Islet of Langerhans (tissue), 1 donor: ENCODE data around the gene NDUFV3.
"Not testable (repeated sequence)": the region's sequence is repeated elsewhere in the genome, so short reads cannot be mapped to it uniquely, and the experiment has no call there.

Experiments used
- FAIRE-seq: peaks from one replicate; lab custom pipeline; 2011; peaks lifted over from hg19 to GRCh38; lab: Jason Lieb, UNC

Gene NDUFV3

GRCh38 chr21:42892931-42893755 lies at the start of gene NDUFV3:
TSS of gene NDUFV3 (plus strand) at chr21:42893309. CDS start at chr21:42893334, 25 bp downstream.
- no peak for FAIRE-seq

GRCh38 chr21:42844411-42845113 lies 48.5 kb upstream of the NDUFV3 start:
- FAIRE-seq, result no peak

- FAIRE-seq, result no peak
Measured at GRCh38 chr21:42845296-42845965, 47.7 kb upstream of the NDUFV3 start.

- no peak for FAIRE-seq
Measured at GRCh38 chr21:42846221-42846620, 46.9 kb upstream of the NDUFV3 start.

- no peak for FAIRE-seq
Measured at GRCh38 chr21:42847051-42847707, 45.9 kb upstream of the NDUFV3 start.

GRCh38 chr21:42847726-42848125 lies 45.4 kb upstream of the NDUFV3 start:
- FAIRE-seq, result no peak

GRCh38 chr21:42848144-42848931 lies 44.8 kb upstream of the NDUFV3 start:
- not testable (repeated sequence) for FAIRE-seq

- no peak for FAIRE-seq
Measured at GRCh38 chr21:42848932-42849758, 44.0 kb upstream of the NDUFV3 start.

- FAIRE-seq, result no peak
Measured at GRCh38 chr21:42849759-42850412, 43.2 kb upstream of the NDUFV3 start.

GRCh38 chr21:42850463-42850862 lies 42.6 kb upstream of the NDUFV3 start:
- no peak for FAIRE-seq

- no peak for FAIRE-seq
Measured at GRCh38 chr21:42850866-42851391, 42.2 kb upstream of the NDUFV3 start.

GRCh38 chr21:42851812-42852665 lies 41.1 kb upstream of the NDUFV3 start:
- FAIRE-seq, result no peak

- FAIRE-seq, result no peak
Measured at GRCh38 chr21:42852925-42853570, 40.1 kb upstream of the NDUFV3 start.

- FAIRE-seq, result no peak
Measured at GRCh38 chr21:42853621-42854020, 39.5 kb upstream of the NDUFV3 start.

- FAIRE-seq, result no peak
Measured at GRCh38 chr21:42854246-42855010, 38.7 kb upstream of the NDUFV3 start.

- FAIRE-seq, result no peak
Measured at GRCh38 chr21:42855171-42855936, 37.8 kb upstream of the NDUFV3 start.

GRCh38 chr21:42855937-42856335 lies 37.2 kb upstream of the NDUFV3 start:
- no peak for FAIRE-seq
